Kidney (tissue), 14 donors: Measurements from ENCODE around the gene SGCD. TPM values are rescaled to one million over a fixed set of nuclear protein-coding genes. Genes with fewer than 3 reads are reported as not detected.

Experiments
- DNase-seq, 5 donors: peaks; one replicate each; pipeline ENCODE4 v3.0.0-alpha.2; 2013 to 2020
- FAIRE-seq: peaks from 2 replicates; lab custom pipeline; 2012; peaks lifted over from hg19 to GRCh38; lab: Jason Lieb, UNC
- H3K27ac ChIP-seq, 2 donors: one replicate each; pipeline ENCODE4 v1.7.0; 2013; ENCODE audit warnings: low read depth in 2 of 2, low read length in 2 of 2, inconsistent platforms in 1 of 2
- H3K27me3 ChIP-seq: one replicate; pipeline ENCODE4 v1.7.1; 2013; ENCODE audit warnings: low read length, inconsistent platforms; ENCODE audit not compliant: control insufficient read depth, insufficient read depth
- H3K36me3 ChIP-seq, 3 donors: one replicate each; pipeline versions ENCODE4 v1.7.0 to v1.7.1; 2013; ENCODE audit warnings: low read length in 3 of 3, control low read depth in 1 of 3, inconsistent platforms in 1 of 3; ENCODE audit not compliant: insufficient read depth in 3 of 3, control insufficient read depth in 2 of 3
- H3K4me1 ChIP-seq, 3 donors: one replicate each; pipeline versions ENCODE4 v1.7.0 to v1.7.1; 2013; ENCODE audit warnings: low read length in 3 of 3, inconsistent platforms in 1 of 3, low read depth in 1 of 3; ENCODE audit not compliant: control insufficient read depth in 2 of 3, insufficient read depth in 2 of 3
- H3K4me3 ChIP-seq, 3 donors: one replicate each; pipeline versions ENCODE4 v1.7.0 to v1.8.1; 2013; ENCODE audit warnings: low read length in 3 of 3, control low read depth in 1 of 3, inconsistent platforms in 1 of 3
- H3K9ac ChIP-seq, 3 donors: one replicate each; pipeline versions ENCODE4 v1.7.0 to v1.7.1; 2013; ENCODE audit warnings: low read length in 3 of 3, control low read depth in 1 of 3, inconsistent platforms in 1 of 3
- H3K9me3 ChIP-seq, 3 donors: one replicate each; pipeline versions ENCODE4 v1.7.0 to v1.7.1; 2013; ENCODE audit warnings: low read length in 3 of 3, control low read depth in 1 of 3, inconsistent platforms in 1 of 3; ENCODE audit not compliant: control insufficient read depth in 2 of 3, insufficient read depth in 1 of 3
- CTCF ChIP-seq: IDR thresholded peaks from 3 replicates; pipeline ENCODE4 v1.5.1; 2012; ENCODE audit warnings: mild to moderate bottlenecking, moderate library complexity, borderline replicate concordance; ENCODE audit not compliant: insufficient read depth; ENCODE audit errors: extremely low read depth
- intact Hi-C: fragments of 100-400 bp; cut with DNase I; formaldehyde crosslinking; loops from one replicate; pipeline ENCODE4 v1.11.1; 2022
- polyA plus RNA-seq: library from polyadenylated mRNA; stranded (reverse); fragments of 350-450 nt; fragmentation: Illumina TruSeq; extraction: RNeasy Lipid Tissue Mini Kit (QIAGEN cat#74804); gene quantifications from one replicate; pipeline ENCODE4 v1.2.3, GENCODE V29; 2014; ENCODE audit warnings: low read depth, low replicate concordance; ENCODE audit not compliant: insufficient read depth
- total RNA-seq: library from RNA; stranded (reverse); fragmentation: NEBNext Ultra II Directional; extraction: Animal tissue kit (Norgen Biotek cat#: 25700); gene quantifications from one replicate; pipeline ENCODE4 v1.2.1, GENCODE V29; 2021
- donor health status: control.
- donor health status: control.
- donor health status: control.
- donor health status: control.
- donor health status: control.
- donor health status: DM: yes; HTN: yes; CAD: no.
- donor health status: Normal renal cell carcinoma (clear cell type).

SGCD gene
- total and polyA plus RNA-seq, 2 donors from 2014 or later = 0.99 to 2.7 TPM

DNA sequence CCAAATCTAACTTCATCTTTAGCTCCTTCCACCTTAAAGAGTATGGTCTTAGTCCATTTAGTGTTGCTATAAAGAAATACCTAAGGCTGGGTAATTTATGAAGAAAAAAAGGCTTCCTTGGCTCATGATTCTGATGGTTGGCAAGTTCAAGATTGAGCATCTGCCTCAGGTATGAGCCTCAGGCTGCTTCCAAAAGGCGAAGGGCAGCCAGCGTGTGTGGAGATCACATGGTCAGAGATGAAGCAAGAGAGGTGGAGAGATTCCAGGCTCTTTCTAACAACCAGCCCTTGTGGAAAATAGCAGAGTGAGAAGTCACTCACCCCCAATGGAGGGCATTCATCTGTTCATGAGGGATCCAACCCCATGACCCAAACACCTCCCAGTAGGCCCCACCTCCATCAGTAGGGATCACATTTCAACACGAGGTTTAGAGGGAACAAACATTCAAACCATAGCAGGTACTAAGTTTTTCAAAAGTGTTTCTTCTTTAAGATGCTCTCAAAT is 225.9 kb downstream of the SGCD start:
- H3K4me3 ChIP-seq = no peak overlapping the region
- H3K9ac ChIP-seq = no peak overlapping the region
- H3K9me3 ChIP-seq = no peaks in the 10 kb centered on the region
- DNase-seq (no peak), FAIRE-seq (no peak)
- no peak overlapping the region for H3K27ac ChIP-seq
- intact Hi-C loops = no loop called here
- H3K36me3 ChIP-seq = no peaks in the 10 kb centered on the region
- H3K4me1 ChIP-seq = no peaks in the 10 kb centered on the region
- no peaks in the 10 kb centered on the region for H3K27me3 ChIP-seq
- no peak for TF ChIP-seq CTCF

DNA sequence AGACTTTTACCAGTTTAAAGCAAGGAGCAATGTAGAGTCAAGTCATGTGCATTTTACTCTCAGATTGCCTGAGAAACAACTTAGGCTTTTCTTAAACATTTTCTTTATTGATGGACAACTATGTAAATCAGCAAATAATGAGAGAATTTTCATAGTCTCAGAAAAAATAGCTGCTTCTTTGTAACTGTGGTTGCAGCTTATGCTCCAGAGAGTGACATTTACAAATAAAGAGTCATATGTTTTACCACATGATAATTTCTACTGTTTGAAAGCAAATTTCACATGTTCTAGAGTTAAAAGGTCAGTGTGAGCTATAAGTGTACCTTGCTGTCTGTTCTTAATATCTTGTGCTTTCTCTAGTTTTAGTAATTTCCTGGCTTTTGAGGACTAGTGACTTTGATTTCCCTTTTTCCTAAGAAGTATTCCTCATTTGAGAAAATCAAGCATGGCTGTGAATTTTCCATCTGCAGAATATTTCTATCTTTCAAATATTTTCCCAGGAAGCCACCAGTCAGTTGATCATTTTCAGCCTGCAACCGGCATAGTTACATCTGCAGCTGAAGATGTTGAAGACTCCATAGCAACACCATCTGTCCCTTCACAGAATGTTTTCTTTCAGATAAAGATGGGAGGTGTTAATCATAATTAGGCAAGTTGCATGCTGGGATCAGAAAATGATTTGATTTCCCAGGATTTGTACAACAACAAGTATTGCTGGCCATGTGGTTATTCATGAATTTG is 229.9 kb downstream of the SGCD start:
- Histone ChIP-seq H3K27me3 (no peaks in the 10 kb centered on the region), H3K9me3 (no peaks in the 10 kb centered on the region), H3K9ac (no peak overlapping the region), H3K4me3 (no peak overlapping the region), H3K27ac (no peak overlapping the region), H3K4me1 (no peaks in the 10 kb centered on the region), H3K36me3 (no peaks in the 10 kb centered on the region)
- DNase-seq = no peak
- TF ChIP-seq CTCF = no peak
- FAIRE-seq = no peak
- intact Hi-C loops = no loop called here

DNA sequence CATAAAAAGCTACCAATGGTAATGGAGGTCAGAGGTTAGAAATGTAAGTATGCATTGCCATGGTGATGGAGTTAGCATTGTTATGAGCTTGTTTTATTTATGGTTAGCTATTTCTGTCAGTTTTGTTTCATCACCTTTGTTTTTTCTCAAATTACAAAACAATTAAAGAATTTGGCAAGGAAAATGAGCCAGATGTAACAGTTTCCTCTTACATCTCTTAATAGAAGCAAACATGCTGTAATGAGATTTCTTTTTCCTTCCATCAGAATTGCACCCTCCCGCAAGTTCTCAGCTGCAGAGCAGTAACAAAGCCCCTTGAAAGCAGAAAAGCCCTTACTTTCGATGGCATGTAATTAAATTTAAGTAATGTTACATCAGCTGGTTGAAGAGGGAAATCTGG is 233.0 kb downstream of the SGCD start:
- intact Hi-C loops = no loop called here
- no peaks in the 10 kb centered on the region for H3K9me3 ChIP-seq
- no peak for TF ChIP-seq CTCF
- DNase-seq (peak in 2 of 5 donors; percentile 21 to 49), FAIRE-seq (no peak)
- H3K27me3 ChIP-seq = no peaks in the 10 kb centered on the region
- H3K36me3 ChIP-seq = no peaks in the 10 kb centered on the region
- no peak overlapping the region for H3K4me3 ChIP-seq
- no peak overlapping the region for H3K9ac ChIP-seq
- H3K27ac ChIP-seq = no peak overlapping the region
- no peaks in the 10 kb centered on the region for H3K4me1 ChIP-seq

- no peak for DNase-seq
- intact Hi-C loops = no loop called here
- no peak for TF ChIP-seq CTCF
- H3K4me3 ChIP-seq = no peak overlapping the region
- H3K27me3 ChIP-seq = no peaks in the 10 kb centered on the region
- H3K4me1 ChIP-seq = no peaks in the 10 kb centered on the region
- no peak overlapping the region for H3K27ac ChIP-seq
- no peaks in the 10 kb centered on the region for H3K9me3 ChIP-seq
- no peaks in the 10 kb centered on the region for H3K36me3 ChIP-seq
- FAIRE-seq = no peak
- no peak overlapping the region for H3K9ac ChIP-seq
Observed at GRCh38 chr5:156561651-156562050, 234.7 kb downstream of the SGCD start.
